Measurements from ENCODE around the gene ZNF761.
A peak's percentile ranks its signal among the peaks of the same experiment; 100 is the strongest.
"Not testable (repeated sequence)": the region's sequence is repeated elsewhere in the genome, so short reads cannot be mapped to it uniquely, and the experiment has no call there.

ZNF761 gene

DNA sequence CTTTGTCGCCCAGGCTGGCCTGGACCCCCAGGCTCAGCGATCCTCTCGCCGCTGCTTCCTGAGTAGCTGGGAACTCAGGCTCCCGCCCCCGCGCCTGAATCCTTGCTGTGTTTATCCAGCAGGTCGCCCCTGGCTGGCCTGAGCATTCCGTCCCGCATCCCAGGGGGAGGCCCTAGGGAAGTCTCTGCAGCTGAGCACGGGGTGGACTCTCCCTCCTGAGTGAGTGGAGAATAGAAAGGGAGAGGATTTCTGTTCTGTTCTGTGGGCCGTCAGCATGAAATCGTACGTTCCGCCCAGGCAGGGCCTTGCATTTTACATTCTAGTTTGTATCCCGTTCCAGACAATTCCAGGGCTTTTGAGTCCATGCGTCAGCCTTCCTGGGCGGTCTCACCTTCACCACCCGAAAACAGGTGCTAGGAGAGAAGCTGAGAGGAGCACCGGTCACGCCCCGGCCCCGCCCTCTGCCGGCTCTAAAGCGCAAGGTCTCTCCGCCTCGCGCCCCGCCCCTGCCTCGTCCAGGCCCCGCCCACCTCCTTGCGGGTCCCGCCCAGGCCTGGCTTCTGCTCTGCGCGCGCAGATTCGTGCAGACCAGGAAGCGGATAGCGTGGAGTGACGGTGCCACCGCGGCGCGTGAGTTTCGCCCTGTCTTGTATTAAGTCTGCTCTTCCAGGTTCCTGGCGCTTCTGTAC lies at the start of gene ZNF761:
Gene ZNF761, plus strand, starts transcription at position 586 of the 689 bp plus-strand sequence. CDS start 15,285 bp downstream, outside the sequence.
- peak; percentile 86 for DNase-seq (ENCODE audit: low read depth, low spot score)

DNA sequence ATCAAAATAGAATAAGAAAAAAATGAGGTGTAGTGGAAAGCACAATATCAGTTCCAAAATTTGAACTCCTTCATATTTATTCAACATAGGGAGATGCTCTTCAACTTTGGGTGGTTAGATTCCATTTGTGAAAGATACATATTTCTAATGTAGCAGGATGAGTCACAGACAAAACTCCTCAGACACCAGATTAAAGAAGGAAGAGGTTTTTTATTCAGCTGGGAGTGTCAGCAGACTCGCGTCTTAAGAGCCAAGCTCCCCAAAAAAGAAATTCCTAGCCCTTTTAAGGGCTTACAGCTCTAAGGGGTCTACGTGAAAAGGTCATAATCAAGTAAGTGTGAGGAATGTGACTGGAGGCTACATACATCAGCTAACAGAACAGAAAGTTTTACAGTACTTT lies 43.6 kb upstream of the ZNF761 start:
- no peak for DNase-seq (ENCODE audit: low read depth, low spot score)

GRCh38 chr19:53388904-53389303 lies 42.9 kb upstream of the ZNF761 start:
- DNase-seq (ENCODE audit: low read depth, low spot score) = no peak

GRCh38 chr19:53389571-53389970 lies 42.2 kb upstream of the ZNF761 start:
- no peak for DNase-seq (ENCODE audit: low read depth, low spot score)

- no peak for DNase-seq (ENCODE audit: low read depth, low spot score)
Measured at GRCh38 chr19:53389978-53390377, 41.8 kb upstream of the ZNF761 start.

DNA sequence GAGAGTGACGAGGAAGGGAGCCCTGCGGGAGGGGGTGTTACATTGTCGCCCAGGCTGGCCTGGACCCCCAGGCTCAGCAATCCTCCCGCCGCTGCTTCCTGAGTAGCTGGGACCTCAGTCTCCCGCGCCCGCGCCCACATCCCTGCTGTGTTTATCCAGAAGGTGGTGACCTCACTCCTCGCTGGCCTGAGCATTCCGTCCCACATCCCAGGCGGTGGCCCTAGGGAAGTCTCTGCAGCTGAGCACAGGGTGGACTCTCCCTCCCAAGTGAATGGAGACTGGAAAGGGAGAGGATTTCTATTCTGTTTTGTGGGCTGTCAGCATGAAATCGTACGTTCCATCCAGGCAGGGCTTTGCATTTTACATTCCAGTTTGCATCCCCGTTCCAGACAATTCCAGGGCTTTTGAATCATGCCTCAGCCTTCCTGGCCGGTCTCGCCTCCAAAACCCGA lies 37.2 kb upstream of the ZNF761 start:
- no peak for DNase-seq (ENCODE audit: low read depth, low spot score)

GRCh38 chr19:53394974-53395839 lies 36.6 kb upstream of the ZNF761 start, which contains the start of gene ZNF765:
Gene ZNF765 (plus strand): TSS chr19:53395149. CDS start chr19:53398016, 2,867 bp downstream.
- DNase-seq (ENCODE audit: low read depth, low spot score) = peak; percentile 52

- not testable (repeated sequence) for DNase-seq (ENCODE audit: low read depth, low spot score)
Measured at GRCh38 chr19:53395840-53396524, 35.8 kb upstream of the ZNF761 start.

DNA sequence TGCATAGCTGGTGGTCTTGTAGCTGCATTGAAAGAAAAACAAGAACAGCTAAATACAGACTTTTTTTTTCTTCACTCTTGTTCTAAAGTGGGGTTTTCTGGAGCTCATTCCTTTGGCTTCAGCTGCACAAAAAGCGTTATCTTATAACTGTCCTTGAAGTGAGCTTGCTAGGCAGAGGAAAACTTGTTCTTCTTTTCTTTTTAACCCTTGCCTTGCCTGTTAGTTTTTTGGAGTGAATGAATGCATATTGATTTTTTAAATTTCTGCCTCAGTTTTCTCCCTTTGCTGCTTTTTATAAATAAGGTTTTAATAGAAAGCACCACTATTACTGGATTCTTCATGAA lies 35.3 kb upstream of the ZNF761 start:
- DNase-seq (ENCODE audit: low read depth, low spot score) = no peak

- not testable (repeated sequence) for DNase-seq (ENCODE audit: low read depth, low spot score)
Measured at GRCh38 chr19:53397918-53398317, 33.9 kb upstream of the ZNF761 start.

DNA sequence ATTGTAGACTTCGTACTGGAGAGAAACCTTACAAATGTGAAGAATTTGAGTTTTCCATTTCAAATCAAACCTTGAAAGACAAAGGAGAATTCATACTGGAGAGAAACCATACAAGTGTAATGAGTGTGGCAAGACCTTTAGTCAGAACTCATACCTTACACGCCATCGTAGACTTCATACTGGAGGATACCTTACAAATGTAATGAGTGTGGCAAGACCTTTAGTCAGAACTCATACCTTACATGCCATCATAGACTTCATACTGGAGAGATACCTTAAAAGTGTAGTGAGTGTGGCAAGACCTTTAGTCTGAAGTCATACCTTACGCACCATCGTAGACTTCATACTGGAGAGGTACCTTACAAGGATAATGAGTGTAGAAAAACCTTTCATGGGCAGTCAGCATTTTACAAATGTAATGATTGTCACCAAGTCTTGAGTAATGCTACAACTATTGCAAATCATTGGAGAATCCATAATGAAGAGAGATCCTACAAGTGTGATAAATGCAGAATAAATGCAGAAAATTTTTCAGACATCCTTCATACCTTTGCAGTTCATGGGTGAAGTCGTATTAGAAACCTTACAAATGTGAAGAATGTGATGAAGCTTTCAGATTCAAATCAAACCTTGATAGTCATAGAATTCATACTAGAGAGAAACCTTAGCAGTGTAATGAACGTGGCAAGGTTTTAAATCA lies 22.1 kb upstream of the ZNF761 start:
- no peak for DNase-seq (ENCODE audit: low read depth, low spot score)

DNA sequence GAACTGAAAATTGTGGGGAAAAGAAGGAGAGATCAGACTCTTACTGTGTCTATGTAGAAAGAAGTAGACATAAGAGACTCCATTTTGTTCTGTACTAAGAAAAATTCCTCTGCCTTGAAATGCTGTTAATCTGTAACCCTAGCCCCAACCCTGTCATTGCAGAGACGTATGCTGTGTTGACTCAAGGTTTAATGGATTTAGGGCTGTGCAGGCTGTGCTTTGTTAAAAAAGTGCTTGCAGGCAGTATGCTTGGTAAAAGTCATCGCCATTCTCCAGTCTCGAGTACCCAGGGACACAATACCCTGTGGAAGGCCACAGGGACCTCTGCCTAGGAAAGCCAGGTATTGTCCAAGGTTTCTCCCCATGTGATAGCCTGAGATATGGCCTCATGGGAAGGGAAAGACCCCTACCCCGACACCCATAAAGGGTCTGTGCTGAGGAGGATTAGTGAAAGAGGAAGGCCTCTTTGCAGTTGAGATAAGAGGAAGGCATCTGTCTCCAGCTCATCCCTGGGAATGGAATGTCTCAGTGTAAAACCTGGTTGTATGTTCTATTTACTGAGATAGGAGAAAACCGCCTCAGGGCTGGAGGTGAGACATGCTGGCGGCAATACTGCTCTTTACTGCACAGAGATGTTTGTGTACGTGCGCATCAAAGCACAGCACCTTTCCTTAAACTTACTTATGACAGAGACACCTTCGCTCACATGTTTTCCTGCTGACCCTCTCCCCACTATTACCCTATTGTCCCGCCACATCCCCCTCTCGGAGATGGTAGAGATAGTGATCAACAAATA lies 11.1 kb upstream of the ZNF761 start:
- not testable (repeated sequence) for DNase-seq (ENCODE audit: low read depth, low spot score)

DNA sequence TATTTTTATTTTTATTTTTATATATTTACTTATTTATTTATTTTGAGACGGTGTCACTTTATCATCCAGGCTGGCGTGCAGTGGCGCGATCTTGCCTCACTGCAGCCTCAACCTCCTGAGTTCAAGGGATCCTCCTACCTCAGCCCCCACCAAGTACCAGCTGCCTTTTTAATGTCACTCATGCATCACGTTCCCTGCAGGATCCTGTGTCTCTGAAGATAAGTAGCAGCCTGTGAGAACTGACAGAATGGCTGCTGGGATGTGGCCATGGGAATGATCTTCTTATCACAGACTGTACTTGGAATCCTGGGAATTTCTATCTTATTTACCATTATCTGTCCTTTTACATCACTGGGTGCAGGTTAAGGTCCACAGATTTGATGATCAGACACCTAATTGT lies 9.2 kb upstream of the ZNF761 start:
- DNase-seq (ENCODE audit: low read depth, low spot score) = no peak

- DNase-seq (ENCODE audit: low read depth, low spot score) = not testable (repeated sequence)
Measured at GRCh38 chr19:53423074-53423473, 8.7 kb upstream of the ZNF761 start.

- not testable (repeated sequence) for DNase-seq (ENCODE audit: low read depth, low spot score)
Measured at GRCh38 chr19:53423680-53424079, 8.1 kb upstream of the ZNF761 start.

GRCh38 chr19:53424968-53425597 lies 6.7 kb upstream of the ZNF761 start:
- peak; percentile 54 for DNase-seq (ENCODE audit: low read depth, low spot score)

DNA sequence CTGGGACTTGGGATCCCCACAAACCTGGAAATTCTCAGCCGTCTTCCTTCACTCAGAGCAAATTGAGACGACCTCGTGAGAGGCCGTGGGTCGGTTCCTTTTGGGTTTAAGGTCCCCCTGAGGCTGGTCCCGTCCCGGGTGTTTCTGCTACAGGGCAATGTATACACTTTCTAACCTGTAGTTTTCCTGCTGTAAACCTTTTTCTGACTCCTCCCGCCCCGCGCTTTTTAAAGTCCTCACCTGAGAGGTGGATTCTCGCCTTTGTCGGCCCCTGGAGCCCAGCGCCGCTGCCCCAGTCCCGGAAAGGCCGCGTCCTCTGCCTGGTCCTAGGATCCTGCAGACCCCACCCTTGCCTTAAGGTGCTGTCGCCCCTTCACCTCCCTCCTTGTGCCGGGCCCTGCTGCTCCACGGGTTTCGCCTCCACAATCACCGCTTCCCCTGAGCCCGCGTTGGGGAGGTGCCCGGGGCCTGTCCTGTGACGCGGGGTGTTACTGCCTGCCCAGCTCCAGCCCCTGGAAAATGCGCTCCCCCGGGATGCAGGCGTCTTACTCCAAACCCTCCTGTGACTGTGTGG lies 391 bp downstream of the ZNF761 start:
- DNase-seq (ENCODE audit: low read depth, low spot score) = no peak

DNA sequence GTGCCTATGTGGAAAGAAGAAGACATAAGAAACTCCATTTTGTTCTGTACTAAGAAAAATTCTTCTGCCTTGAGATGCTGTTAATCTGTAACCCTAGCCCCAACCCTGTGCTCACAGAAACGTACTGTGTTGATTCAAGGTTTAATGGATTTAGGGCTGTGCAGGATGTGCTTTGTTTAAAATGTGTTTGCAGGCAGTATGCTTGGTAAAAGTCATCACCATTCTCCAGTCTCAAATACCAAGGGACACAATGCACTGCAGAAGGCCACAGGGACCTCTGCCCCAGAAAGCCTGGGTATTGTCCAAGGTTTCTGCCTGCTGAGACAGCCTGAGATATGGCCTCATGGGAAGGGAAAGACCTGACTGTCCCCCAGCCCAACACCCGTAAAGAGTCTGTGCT lies 12.0 kb downstream of the ZNF761 start:
- DNase-seq (ENCODE audit: low read depth, low spot score) = not testable (repeated sequence)

DNA sequence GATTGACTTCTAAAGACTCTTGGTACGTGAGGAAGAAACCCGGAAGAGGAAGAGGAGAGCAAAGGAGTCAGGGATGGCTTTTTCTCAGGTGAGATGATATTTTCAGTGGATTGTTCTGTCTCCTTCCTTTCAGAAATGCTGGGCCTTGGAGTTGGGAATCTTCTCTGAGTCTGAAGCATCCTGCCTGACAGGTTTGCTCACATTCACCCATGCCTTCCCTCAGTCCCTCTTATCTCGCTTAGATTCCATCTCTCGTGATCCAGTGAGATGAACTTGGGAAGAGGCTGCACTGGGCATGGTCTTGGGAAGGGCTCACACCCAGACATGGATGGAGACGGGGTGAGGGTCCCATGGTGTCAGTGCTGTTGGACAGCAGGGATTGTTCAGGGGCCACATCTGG lies 15.4 kb downstream of the ZNF761 start:
- not testable (repeated sequence) for DNase-seq (ENCODE audit: low read depth, low spot score)

GRCh38 chr19:53455828-53456227 lies 24.0 kb downstream of the ZNF761 start:
- no peak for DNase-seq (ENCODE audit: low read depth, low spot score)
